ENCODE results near the gene CCDC24.

CCDC24 gene

DNA sequence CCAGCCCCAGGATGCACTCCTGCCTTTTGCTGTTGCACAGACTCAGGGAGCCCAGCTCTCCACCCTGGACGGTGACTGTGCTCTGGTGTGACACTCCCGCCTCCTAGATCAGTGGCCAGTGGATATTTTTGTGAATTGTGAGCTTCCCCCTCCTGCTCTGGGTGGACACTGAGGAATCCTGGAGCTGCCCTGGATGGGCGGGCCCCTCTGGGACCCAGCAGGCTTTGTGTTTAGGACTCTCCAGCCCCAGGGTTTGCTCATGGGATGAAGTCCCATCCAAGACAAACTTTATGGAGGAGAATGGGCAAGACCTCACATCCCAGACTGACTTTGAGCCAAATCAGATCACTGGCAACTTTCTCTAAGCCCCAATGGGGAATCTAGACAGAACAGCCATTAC, 23.8 kb downstream of the CCDC24 start:
- H3K4me3 ChIP-seq (replicated peaks; ENCODE audit: low read depth, low read length), result no peak overlapping the region
- TF ChIP-seq, protein P1, sequence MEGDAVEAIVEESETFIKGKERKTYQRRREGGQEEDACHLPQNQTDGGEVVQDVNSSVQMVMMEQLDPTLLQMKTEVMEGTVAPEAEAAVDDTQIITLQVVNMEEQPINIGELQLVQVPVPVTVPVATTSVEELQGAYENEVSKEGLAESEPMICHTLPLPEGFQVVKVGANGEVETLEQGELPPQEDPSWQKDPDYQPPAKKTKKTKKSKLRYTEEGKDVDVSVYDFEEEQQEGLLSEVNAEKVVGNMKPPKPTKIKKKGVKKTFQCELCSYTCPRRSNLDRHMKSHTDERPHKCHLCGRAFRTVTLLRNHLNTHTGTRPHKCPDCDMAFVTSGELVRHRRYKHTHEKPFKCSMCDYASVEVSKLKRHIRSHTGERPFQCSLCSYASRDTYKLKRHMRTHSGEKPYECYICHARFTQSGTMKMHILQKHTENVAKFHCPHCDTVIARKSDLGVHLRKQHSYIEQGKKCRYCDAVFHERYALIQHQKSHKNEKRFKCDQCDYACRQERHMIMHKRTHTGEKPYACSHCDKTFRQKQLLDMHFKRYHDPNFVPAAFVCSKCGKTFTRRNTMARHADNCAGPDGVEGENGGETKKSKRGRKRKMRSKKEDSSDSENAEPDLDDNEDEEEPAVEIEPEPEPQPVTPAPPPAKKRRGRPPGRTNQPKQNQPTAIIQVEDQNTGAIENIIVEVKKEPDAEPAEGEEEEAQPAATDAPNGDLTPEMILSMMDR (IDR thresholded peaks at IDR 0.05; ENCODE audit: low read length, missing control alignments), result no peak

DNA sequence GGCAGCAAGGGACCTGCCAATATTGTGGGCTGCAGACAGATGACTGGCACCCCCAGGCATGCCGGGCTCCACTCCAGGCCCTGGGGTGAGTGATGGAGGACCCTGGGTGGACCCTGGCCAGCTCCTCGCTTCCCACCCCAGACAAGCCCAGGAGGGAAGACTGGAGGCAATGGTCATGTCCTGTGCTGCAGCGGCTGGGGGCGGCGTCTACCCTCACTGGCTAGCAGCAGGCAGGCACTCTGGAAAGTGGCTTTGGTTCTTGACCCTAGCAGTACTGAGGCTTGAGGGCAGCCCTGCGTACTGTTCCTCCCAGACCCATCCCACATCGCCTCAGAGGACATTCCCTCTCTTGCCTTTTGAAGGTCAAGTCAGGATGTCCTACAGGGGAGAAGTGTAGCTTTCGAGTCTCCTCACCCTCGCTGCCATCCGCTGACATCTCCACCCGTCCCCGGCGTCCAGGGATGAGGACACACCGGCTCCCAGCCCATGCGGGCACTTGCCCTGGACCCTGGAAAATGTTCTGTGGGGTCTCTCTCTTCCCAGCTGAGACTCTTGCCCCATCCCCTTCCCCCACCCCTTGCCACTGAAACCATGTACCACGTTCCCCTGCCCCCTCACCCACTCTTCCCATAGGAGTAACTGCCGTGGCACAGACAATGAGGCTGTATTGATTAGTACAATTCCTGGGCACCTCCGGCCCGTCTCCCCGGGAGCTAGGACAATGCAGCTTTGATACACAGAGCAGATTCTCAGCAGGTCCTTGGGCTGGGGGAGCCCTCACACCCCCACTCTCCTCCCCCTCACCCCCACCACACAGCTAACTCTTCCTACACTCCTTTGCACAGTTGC, 24.9 kb downstream of the CCDC24 start:
- no peak for DNase-seq (ENCODE audit: low read depth)
- TF ChIP-seq, protein P1 (IDR thresholded peaks at IDR 0.05; ENCODE audit: low read length, missing control alignments), result no peak
- H3K4me3 ChIP-seq (replicated peaks; ENCODE audit: low read depth, low read length), result no peak overlapping the region

More for the DNA sequence above, 23.8 kb downstream of the CCDC24 start:
- DNase-seq (ENCODE audit: low read depth), result no peak

DNA sequence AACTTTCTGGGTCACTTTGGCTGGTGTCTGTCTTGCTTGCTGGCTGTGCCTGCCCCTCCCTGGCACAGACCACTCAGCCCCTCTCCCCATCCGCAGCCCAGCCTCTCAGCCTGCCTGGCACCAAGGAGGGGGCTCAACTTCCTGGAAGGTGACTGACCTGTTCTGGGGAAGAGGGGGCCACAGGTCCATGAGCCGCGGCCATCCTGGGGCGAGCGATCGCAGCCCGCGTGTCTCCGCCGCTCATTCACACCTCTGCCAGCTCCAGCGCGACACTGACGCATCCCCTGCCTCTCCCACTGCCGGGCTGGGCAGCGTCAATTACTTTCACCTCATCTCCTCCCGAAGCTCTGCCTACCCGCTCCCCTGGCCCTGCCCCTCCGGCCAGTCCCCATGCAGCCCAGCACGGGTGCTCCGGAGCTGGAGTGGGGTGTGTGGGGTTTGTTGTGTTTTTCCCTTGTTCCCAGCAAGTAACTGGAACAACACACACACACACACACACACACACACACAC, 25.5 kb downstream of the CCDC24 start:
- H3K4me3 ChIP-seq (replicated peaks; ENCODE audit: low read depth, low read length), result no peak overlapping the region
- TF ChIP-seq, protein P1 (IDR thresholded peaks at IDR 0.05; ENCODE audit: low read length, missing control alignments), result no peak
- no peak for DNase-seq (ENCODE audit: low read depth)

DNA sequence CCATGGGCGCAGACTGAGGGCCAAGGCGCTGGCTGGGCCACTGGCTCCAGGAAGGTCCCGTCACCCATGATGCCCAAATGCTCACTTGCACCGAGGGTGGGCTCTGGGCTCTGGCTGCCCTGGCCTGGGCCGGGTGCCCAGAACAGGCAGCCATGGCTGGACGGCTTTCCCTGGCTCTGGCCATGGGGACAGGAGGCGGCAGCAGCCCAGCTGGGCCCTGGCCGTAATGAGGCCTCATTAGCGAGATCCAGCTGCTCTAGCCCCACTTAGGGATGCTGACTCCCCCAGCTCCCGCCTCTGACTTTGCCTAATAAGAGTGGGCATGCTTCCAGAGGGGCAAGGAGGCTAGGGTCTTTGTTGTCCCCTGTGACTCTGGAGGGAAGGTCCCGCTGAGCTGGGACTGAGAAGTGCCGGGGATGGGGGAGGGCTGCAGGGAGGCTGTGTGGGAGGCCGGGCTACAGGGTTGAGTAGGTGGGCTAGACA, 28.1 kb downstream of the CCDC24 start:
- TF ChIP-seq, protein P1 (IDR thresholded peaks at IDR 0.05; ENCODE audit: low read length, missing control alignments), result no peak
- H3K4me3 ChIP-seq (replicated peaks; ENCODE audit: low read depth, low read length), result no peak overlapping the region
- DNase-seq (ENCODE audit: low read depth), result no peak

DNA sequence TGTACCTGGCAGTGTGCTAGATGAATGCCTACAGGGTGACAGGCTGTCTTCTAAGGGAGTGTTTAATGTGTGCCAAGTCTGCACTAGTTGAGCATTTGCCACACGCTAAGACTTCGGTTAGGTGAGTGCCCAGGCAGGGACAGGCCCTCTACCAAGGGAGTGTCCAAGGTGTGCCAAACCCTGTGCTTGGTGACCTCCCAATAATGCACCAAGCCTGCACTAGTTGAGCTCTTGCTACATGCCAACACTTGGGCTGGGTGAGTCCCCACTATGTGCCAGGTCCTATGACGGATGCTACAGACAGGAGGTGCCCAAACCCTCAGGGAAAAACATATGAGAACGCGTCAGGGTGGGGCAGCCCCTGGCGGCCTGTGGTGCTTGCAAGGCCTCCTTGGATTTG, 29.1 kb downstream of the CCDC24 start:
- no peak overlapping the region for H3K4me3 ChIP-seq (replicated peaks; ENCODE audit: low read depth, low read length)
- TF ChIP-seq, protein P1 (IDR thresholded peaks at IDR 0.05; ENCODE audit: low read length, missing control alignments), result no peak
- DNase-seq (ENCODE audit: low read depth), result no peak

DNA sequence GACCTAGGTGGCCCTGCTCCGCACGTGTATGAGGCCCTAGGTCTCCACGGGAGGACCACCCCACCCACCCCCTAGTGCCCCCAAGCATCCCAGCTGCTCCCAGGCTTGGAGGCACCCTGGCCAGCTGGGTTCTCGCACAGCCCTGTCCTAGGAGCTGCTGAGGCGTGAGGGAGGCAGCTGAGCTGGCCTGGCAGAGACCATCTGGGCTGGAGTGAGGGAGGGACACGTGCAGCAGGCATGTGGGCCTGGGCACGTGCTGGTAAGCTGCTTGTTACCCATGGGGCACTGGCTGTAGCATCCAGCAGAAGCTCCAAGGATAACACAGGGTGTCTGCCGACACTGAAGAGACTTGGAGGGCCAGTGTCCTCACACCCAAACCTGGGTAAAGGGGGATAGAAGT, 29.8 kb downstream of the CCDC24 start:
- no peak overlapping the region for H3K4me3 ChIP-seq (replicated peaks; ENCODE audit: low read depth, low read length)
- TF ChIP-seq, protein P1 (IDR thresholded peaks at IDR 0.05; ENCODE audit: low read length, missing control alignments), result no peak
- DNase-seq (ENCODE audit: low read depth), result no peak
